Measurements from ENCODE around the gene STX4.

Gene STX4

GRCh38 chr16:31043898-31044481 is 10.6 kb downstream of the STX4 start:
- H4K20me1 ChIP-seq (ENCODE audit: insufficient read depth, low read length): no peaks in the 10 kb centered on the region
- no peaks in the 10 kb centered on the region for H3K4me1 ChIP-seq (ENCODE audit: insufficient read depth, low read length, severe bottlenecking)
- no peak overlapping the region for H3K27ac ChIP-seq (ENCODE audit: low read depth, low read length, poor library complexity, severe bottlenecking)
- H3K79me2 ChIP-seq (ENCODE audit: insufficient read depth, low read length): no peaks in the 10 kb centered on the region
- H3K36me3 ChIP-seq (ENCODE audit: insufficient read depth, low read length): peaks cover 11% of the 10 kb centered on the region; the same call in 1 of the 2 replicates
- no peak overlapping the region for H3K4me3 ChIP-seq (ENCODE audit: low read depth, low read length, poor library complexity, severe bottlenecking)
- H3K4me2 ChIP-seq (ENCODE audit: low read length): no peak overlapping the region
- H3K9me2 ChIP-seq (ENCODE audit: low read depth, low read length): no peaks in the 10 kb centered on the region
- no peak overlapping the region for H3K9ac ChIP-seq (ENCODE audit: low read length)
- H2AFZ ChIP-seq (ENCODE audit: low read length): no peak overlapping the region
- no peaks in the 10 kb centered on the region for H3F3A ChIP-seq (ENCODE audit: insufficient read depth, low read length)
- H3K9me3 ChIP-seq (ENCODE audit: low read length): no peaks in the 10 kb centered on the region
- no peaks in the 10 kb centered on the region for H3K27me3 ChIP-seq (ENCODE audit: insufficient read depth, low read length)
- TF ChIP-seq EZH2 (IDR thresholded peaks at IDR 0.05; ENCODE audit: borderline replicate concordance, low read length) (no peak), CTCF (IDR thresholded peaks at IDR 0.05; ENCODE audit: low read length) (no peak)

- Histone ChIP-seq H3K9me3 (ENCODE audit: low read length) (no peaks in the 10 kb centered on the region), H3K4me1 (ENCODE audit: insufficient read depth, low read length, severe bottlenecking) (no peaks in the 10 kb centered on the region), H3K4me3 (ENCODE audit: low read depth, low read length, poor library complexity, severe bottlenecking) (no peak overlapping the region), H3K9me2 (ENCODE audit: low read depth, low read length) (no peaks in the 10 kb centered on the region), H3K36me3 (ENCODE audit: insufficient read depth, low read length) (no peaks in the 10 kb centered on the region; the same call in 1 of the 2 replicates), H3K9ac (ENCODE audit: low read length) (no peak overlapping the region), H3K27ac (ENCODE audit: low read depth, low read length, poor library complexity, severe bottlenecking) (no peak overlapping the region), H3K4me2 (ENCODE audit: low read length) (no peak overlapping the region), H3K79me2 (ENCODE audit: insufficient read depth, low read length) (no peaks in the 10 kb centered on the region), H4K20me1 (ENCODE audit: insufficient read depth, low read length) (no peaks in the 10 kb centered on the region), H2AFZ (ENCODE audit: low read length) (no peak overlapping the region), H3F3A (ENCODE audit: insufficient read depth, low read length) (no peaks in the 10 kb centered on the region), H3K27me3 (ENCODE audit: insufficient read depth, low read length) (no peaks in the 10 kb centered on the region)
- TF ChIP-seq CTCF (IDR thresholded peaks at IDR 0.05; ENCODE audit: low read length) (no peak), EZH2 (IDR thresholded peaks at IDR 0.05; ENCODE audit: borderline replicate concordance, low read length) (no peak)
These were observed 17.1 kb downstream of the STX4 start for GRCh38 chr16:31050280-31051030.

- H4K20me1 ChIP-seq (ENCODE audit: insufficient read depth, low read length): no peaks in the 10 kb centered on the region
- TF ChIP-seq CTCF (IDR thresholded peaks at IDR 0.05; ENCODE audit: low read length) (no peak), EZH2 (IDR thresholded peaks at IDR 0.05; ENCODE audit: borderline replicate concordance, low read length) (no peak)
- H3K79me2 ChIP-seq (ENCODE audit: insufficient read depth, low read length): no peaks in the 10 kb centered on the region
- no peak overlapping the region for H3K27ac ChIP-seq (ENCODE audit: low read depth, low read length, poor library complexity, severe bottlenecking)
- H3K27me3 ChIP-seq (ENCODE audit: insufficient read depth, low read length): no peaks in the 10 kb centered on the region
- H3K9me3 ChIP-seq (ENCODE audit: low read length): no peaks in the 10 kb centered on the region
- H3K4me3 ChIP-seq (ENCODE audit: low read depth, low read length, poor library complexity, severe bottlenecking): no peak overlapping the region
- H3K4me1 ChIP-seq (ENCODE audit: insufficient read depth, low read length, severe bottlenecking): no peaks in the 10 kb centered on the region
- H3K9me2 ChIP-seq (ENCODE audit: low read depth, low read length): no peaks in the 10 kb centered on the region
- H3F3A ChIP-seq (ENCODE audit: insufficient read depth, low read length): no peaks in the 10 kb centered on the region
- no peak overlapping the region for H3K9ac ChIP-seq (ENCODE audit: low read length)
- no peaks in the 10 kb centered on the region; the same call in 1 of the 2 replicates for H3K36me3 ChIP-seq (ENCODE audit: insufficient read depth, low read length)
- no peak overlapping the region for H3K4me2 ChIP-seq (ENCODE audit: low read length)
- H2AFZ ChIP-seq (ENCODE audit: low read length): no peak overlapping the region
These were observed 18.8 kb downstream of the STX4 start for GRCh38 chr16:31052114-31052513.

Data from OCI-LY1 (cell line).